ENCODE results near the gene VSIR.

Gene VSIR

GRCh38 chr10:71705582-71705981, 67.7 kb downstream of the VSIR start:
- no peak for TF ChIP-seq CTCF (IDR thresholded peaks at IDR 0.05; ENCODE audit: insufficient read depth, missing control alignments)
- FAIRE-seq (no peak), DNase-seq (ENCODE audit: insufficient read length, low spot score) (no peak)

- TF ChIP-seq CTCF (IDR thresholded peaks at IDR 0.05; ENCODE audit: insufficient read depth, missing control alignments), result no peak
- FAIRE-seq (no peak), DNase-seq (ENCODE audit: insufficient read length, low spot score) (no peak)
Observed at GRCh38 chr10:71704816-71705215, 68.5 kb downstream of the VSIR start.

- FAIRE-seq, result no peak
- DNase-seq (ENCODE audit: insufficient read length, low spot score), result no peak
- TF ChIP-seq CTCF (IDR thresholded peaks at IDR 0.05; ENCODE audit: insufficient read depth, missing control alignments), result no peak
Observed at GRCh38 chr10:71703577-71703976, 69.7 kb downstream of the VSIR start.

GRCh38 chr10:71701496-71702132, 71.7 kb downstream of the VSIR start:
- FAIRE-seq (no peak), DNase-seq (ENCODE audit: insufficient read length, low spot score) (no peak)
- no peak for TF ChIP-seq CTCF (IDR thresholded peaks at IDR 0.05; ENCODE audit: insufficient read depth, missing control alignments)

- DNase-seq (ENCODE audit: insufficient read length, low spot score) (no peak), FAIRE-seq (no peak)
- no peak for TF ChIP-seq CTCF (IDR thresholded peaks at IDR 0.05; ENCODE audit: insufficient read depth, missing control alignments)
Observed at GRCh38 chr10:71700731-71701368, 72.5 kb downstream of the VSIR start.

GRCh38 chr10:71698737-71699136, 74.6 kb downstream of the VSIR start:
- no peak for DNase-seq (ENCODE audit: insufficient read length, low spot score)
- TF ChIP-seq CTCF (IDR thresholded peaks at IDR 0.05; ENCODE audit: insufficient read depth, missing control alignments), result no peak
- FAIRE-seq, result no peak
